Hepatocyte (in vitro differentiated cells): Measurements from ENCODE around the gene LBHD2. TPM values are rescaled to one million over a fixed set of nuclear protein-coding genes. Genes with fewer than 3 reads are reported as not detected.

ENCODE experiments used
- DNase-seq: peaks from one replicate; pipeline ENCODE4 v3.0.0-alpha.2; 2016; ENCODE audit warnings: low spot score
- H2AFZ ChIP-seq: fragments of 200-600 bp; sonication (generic); 2 replicates; pipeline ENCODE4 v1.6.0; 2016; ENCODE audit warnings: antibody characterized with exemption, mild to moderate bottlenecking
- H3K27ac ChIP-seq: fragments of 200-600 bp; sonication (generic); 2 replicates; pipeline ENCODE4 v1.5.1; 2016; ENCODE audit warnings: mild to moderate bottlenecking
- H3K27me3 ChIP-seq: fragments of 200-600 bp; sonication (generic); 2 replicates; pipeline ENCODE4 v1.6.1; 2016
- H3K36me3 ChIP-seq: fragments of 200-600 bp; sonication (generic); replicated peaks from 2 replicates; pipeline ENCODE4 v1.5.1; 2016; ENCODE audit warnings: low read depth; ENCODE audit not compliant: insufficient read depth
- H3K4me1 ChIP-seq: fragments of 200-600 bp; sonication (generic); 2 replicates; pipeline ENCODE4 v1.5.1; 2016; ENCODE audit warnings: mild to moderate bottlenecking, moderate library complexity; ENCODE audit not compliant: insufficient read depth
- H3K4me2 ChIP-seq: fragments of 200-600 bp; sonication (generic); 2 replicates; pipeline ENCODE4 v1.6.0; 2016
- H3K4me3 ChIP-seq: fragments of 200-600 bp; sonication (generic); 2 replicates; pipeline ENCODE4 v1.5.1; 2016; ENCODE audit warnings: mild to moderate bottlenecking
- H3K79me2 ChIP-seq: fragments of 200-600 bp; sonication (generic); 2 replicates; pipeline ENCODE4 v1.6.0; 2017; ENCODE audit warnings: mild to moderate bottlenecking
- H3K9me2 ChIP-seq: fragments of 200-600 bp; sonication (generic); replicated peaks from 2 replicates; pipeline ENCODE4 v1.6.0; 2017; ENCODE audit warnings: mild to moderate bottlenecking; ENCODE audit not compliant: insufficient read depth
- H3K9me3 ChIP-seq: fragments of 200-600 bp; sonication (generic); 2 replicates; pipeline ENCODE4 v1.5.1; 2016; ENCODE audit warnings: low read depth, mild to moderate bottlenecking
- H4K20me1 ChIP-seq: fragments of 200-600 bp; sonication (generic); 2 replicates; pipeline ENCODE4 v1.6.0; 2016; ENCODE audit warnings: mild to moderate bottlenecking; ENCODE audit not compliant: insufficient read depth, poor library complexity, severe bottlenecking
- CTCF ChIP-seq: fragments of 200-600 bp; sonication (generic); IDR thresholded peaks from 2 replicates; pipeline ENCODE4 v1.5.1; 2016; ENCODE audit warnings: antibody characterized with exemption, mild to moderate bottlenecking; ENCODE audit not compliant: poor library complexity
- EZH2 ChIP-seq: fragments of 200-600 bp; sonication (generic); IDR thresholded peaks from 2 replicates; pipeline ENCODE4 v1.6.1; 2016; ENCODE audit warnings: antibody characterized with exemption, mild to moderate bottlenecking, borderline replicate concordance
- EZH2phosphoT487 ChIP-seq: fragments of 200-600 bp; sonication (generic); IDR thresholded peaks from one replicate; pipeline ENCODE4 v1.6.1; 2018; ENCODE audit warnings: antibody characterized with exemption, mild to moderate bottlenecking, low read depth, moderate library complexity; ENCODE audit not compliant: unreplicated experiment, severe bottlenecking
- WGBS: methylation state at CpG from one replicate; pipeline ENCODE4 v1.1.6; 2016; ENCODE audit warnings: low lambda C conversion rate; ENCODE audit errors: missing lambda C conversion rate; 5-methylcytosine and 5-hydroxymethylcytosine counted together
- polyA plus RNA-seq: library from polyadenylated mRNA; unstranded; fragments of >200 nt; fragmentation: Nextera tagmentation; extraction: Ambion mirVana; gene quantifications from 2 replicates; pipeline ENCODE4 v1.2.1, GENCODE V29; 2016
- total RNA-seq: library from RNA; depleted of rRNA; stranded (reverse); fragments of >200 nt; gene quantifications from 2 replicates; pipeline ENCODE4 v1.2.3, GENCODE V29; 2014

The LBHD2 gene
- total and polyA plus RNA-seq, 2 experiments from 2014 or later: 0.21 TPM; not detected in 1

- Histone ChIP-seq H2AFZ (no peak overlapping the region), H3K27me3 (no peaks in the 10 kb centered on the region), H3K4me2 (no peak overlapping the region), H3K9me3 (no peaks in the 10 kb centered on the region), H4K20me1 (no peaks in the 10 kb centered on the region), H3K4me1 (peaks cover 56% of the 10 kb centered on the region), H3K27ac (no peak overlapping the region), H3K79me2 (no peaks in the 10 kb centered on the region), H3K4me3 (no peak overlapping the region), H3K36me3 (no peaks in the 10 kb centered on the region), H3K9me2 (no peaks in the 10 kb centered on the region)
- no peak for DNase-seq
- TF ChIP-seq CTCF (no peak), EZH2phosphoT487 (no peak), EZH2 (no peak)
- 95% methylated on average over 14 of the region's 14 CpGs for WGBS
These were observed 50.9 kb downstream of the LBHD2 start for GRCh38 chr14:103134919-103135318.

GRCh38 chr14:103135333-103136260 is 51.6 kb downstream of the LBHD2 start:
- Histone ChIP-seq H4K20me1 (no peaks in the 10 kb centered on the region), H2AFZ (no peak overlapping the region), H3K79me2 (no peaks in the 10 kb centered on the region), H3K4me2 (no peak overlapping the region), H3K27ac (peak overlapping the region; percentile 87), H3K9me2 (no peaks in the 10 kb centered on the region), H3K4me1 (peaks cover 54% of the 10 kb centered on the region), H3K4me3 (no peak overlapping the region), H3K36me3 (no peaks in the 10 kb centered on the region), H3K9me3 (no peaks in the 10 kb centered on the region), H3K27me3 (no peaks in the 10 kb centered on the region)
- DNase-seq: no peak
- TF ChIP-seq EZH2phosphoT487 (no peak), CTCF (no peak), EZH2 (no peak)
- 90% methylated on average over 25 of the region's 26 CpGs for WGBS

- Histone ChIP-seq H3K4me2 (peak overlapping the region; percentile 28), H3K9me2 (no peaks in the 10 kb centered on the region), H3K9me3 (no peaks in the 10 kb centered on the region), H3K27ac (peak overlapping the region; percentile 87), H3K36me3 (no peaks in the 10 kb centered on the region), H3K4me1 (peaks cover 46% of the 10 kb centered on the region), H4K20me1 (no peaks in the 10 kb centered on the region), H2AFZ (no peak overlapping the region), H3K4me3 (no peak overlapping the region), H3K27me3 (no peaks in the 10 kb centered on the region), H3K79me2 (no peaks in the 10 kb centered on the region)
- TF ChIP-seq CTCF (no peak), EZH2 (no peak), EZH2phosphoT487 (no peak)
- peak; percentile 85 for DNase-seq
- 56% methylated on average over 20 of the region's 20 CpGs for WGBS
These were observed 52.6 kb downstream of the LBHD2 start for GRCh38 chr14:103136388-103137271.
